OCI-LY7 (cell line): ENCODE data around the gene ANKRD39.

Experiments
- CTCF ChIP-seq: fragments of 200-600 bp; sonication (generic); conservative IDR thresholded peaks from 2 replicates; pipeline ENCODE4 v1.5.1; 2014; ENCODE audit warnings: mild to moderate bottlenecking, antibody characterized with exemption, low read length, moderate library complexity, mixed read lengths
- EZH2phosphoT487 ChIP-seq: fragments of 200-600 bp; sonication (generic); IDR thresholded peaks from 2 replicates; pipeline ENCODE4 v1.6.1; 2018; ENCODE audit warnings: low read depth, borderline replicate concordance, mild to moderate bottlenecking, mixed run types, antibody characterized with exemption, low read length, moderate library complexity, mixed read lengths

GRCh38 chr2:96832754-96833507, 24.9 kb downstream of the ANKRD39 start:
- TF ChIP-seq CTCF (no peak), EZH2phosphoT487 (no peak)
